Activated gamma-delta T cell treated with Interleukin-2 at 50 U/mL for 16 hours (primary cell): ENCODE data around the gene SETBP1.

Experiments
- DNase-seq: peaks from one replicate; pipeline ENCODE4 v3.0.0-alpha.2; 2020

Gene SETBP1

DNA sequence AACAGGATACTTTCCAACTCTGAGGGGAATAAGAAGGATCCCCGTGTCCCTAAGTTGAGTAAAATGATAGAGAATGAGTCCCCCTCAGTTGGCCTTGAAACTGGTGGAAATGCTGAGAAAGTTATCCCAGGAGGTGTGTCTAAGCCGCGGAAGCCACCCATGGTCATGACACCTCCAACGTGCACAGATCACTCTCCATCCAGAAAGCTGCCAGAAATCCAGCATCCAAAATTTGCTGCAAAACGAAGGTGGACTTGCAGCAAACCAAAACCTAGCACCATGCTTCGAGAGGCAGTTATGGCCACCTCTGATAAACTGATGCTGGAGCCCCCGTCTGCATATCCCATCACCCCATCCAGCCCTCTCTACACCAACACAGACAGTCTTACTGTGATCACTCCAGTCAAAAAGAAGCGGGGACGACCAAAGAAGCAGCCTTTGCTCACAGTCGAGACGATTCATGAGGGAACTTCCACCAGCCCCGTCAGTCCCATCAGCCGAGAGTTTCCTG lies 270.1 kb downstream of the SETBP1 start:
- DNase-seq = no peak

DNA sequence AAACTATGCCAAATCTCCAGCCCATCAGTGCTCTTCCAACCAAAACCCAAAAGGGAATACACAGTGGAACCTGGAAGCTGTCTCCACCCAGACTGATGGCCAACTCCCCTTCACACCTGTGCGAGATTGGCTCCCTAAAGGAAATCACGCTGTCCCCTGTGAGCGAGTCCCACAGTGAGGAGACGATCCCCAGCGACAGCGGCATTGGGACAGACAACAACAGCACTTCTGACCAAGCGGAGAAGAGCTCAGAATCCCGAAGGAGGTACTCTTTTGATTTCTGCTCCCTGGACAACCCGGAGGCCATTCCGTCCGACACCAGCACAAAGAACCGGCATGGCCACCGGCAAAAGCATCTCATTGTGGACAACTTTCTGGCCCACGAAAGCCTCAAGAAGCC lies 271.1 kb downstream of the SETBP1 start:
- no peak for DNase-seq

DNA sequence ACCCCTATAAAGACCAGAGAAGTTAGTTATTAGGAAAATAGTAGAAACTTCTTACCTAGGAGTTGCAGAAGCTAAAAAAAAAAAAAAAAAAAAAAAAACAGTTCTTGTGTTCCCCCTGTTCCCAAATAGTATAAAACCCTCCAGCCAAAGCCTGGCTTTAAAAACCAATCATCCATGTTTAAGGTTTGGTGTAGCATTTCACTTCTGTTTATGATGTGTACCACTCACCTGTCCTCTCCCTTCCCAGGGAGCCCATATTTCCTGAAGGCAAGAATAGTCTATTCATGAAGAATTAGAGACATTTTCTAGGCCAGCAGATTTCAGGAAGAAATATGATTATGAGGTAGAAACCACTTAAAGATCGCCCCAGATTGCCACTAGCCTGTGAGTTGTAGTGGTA lies 273.6 kb downstream of the SETBP1 start:
- DNase-seq = no peak

GRCh38 chr18:44955825-44956224 lies 275.1 kb downstream of the SETBP1 start:
- no peak for DNase-seq

DNA sequence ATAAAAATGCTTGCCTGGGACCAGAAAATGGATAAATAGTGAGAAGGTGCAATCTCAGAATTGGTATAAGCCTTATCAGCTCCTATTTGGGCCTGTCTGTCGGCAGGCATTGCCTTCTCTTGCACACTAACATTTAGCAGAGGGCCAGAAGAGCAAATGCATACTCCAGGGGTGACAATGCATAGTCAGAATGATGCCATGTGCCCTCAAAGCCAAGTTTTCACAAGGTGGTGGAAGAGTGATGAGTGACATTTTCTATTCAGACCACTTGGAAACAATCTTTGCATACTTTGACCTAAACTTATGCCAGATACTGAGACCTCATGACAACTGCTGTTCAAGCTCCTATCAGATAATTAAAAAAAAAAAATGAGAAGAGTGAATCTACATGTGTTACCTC lies 276.3 kb downstream of the SETBP1 start:
- DNase-seq = no peak

- DNase-seq = no peak
Measured at GRCh38 chr18:44957461-44957860, 276.8 kb downstream of the SETBP1 start.

- no peak for DNase-seq
Measured at GRCh38 chr18:44958040-44958439, 277.4 kb downstream of the SETBP1 start.

DNA sequence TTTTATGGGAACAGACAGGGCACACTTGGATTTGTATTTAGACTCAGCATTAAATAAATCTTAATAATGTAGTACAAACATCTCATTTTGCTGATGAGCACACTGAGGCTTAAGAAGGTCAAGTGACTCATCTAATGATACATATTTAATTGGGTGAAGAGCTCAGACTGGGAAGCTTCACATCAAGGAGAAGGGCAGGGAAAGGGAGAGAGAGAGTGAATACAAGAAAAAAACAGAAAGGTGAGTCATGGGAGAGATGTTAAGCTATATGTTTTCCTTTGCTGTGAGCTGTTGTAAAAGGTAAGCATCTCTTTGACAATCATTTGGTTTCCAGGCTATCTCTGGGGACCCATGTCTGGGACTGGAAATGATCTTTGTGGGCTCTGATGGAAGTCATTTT lies 277.8 kb downstream of the SETBP1 start:
- no peak for DNase-seq

- DNase-seq = no peak
Measured at GRCh38 chr18:44959013-44959412, 278.3 kb downstream of the SETBP1 start.

- DNase-seq = no peak
Measured at GRCh38 chr18:44960580-44960979, 279.9 kb downstream of the SETBP1 start.

DNA sequence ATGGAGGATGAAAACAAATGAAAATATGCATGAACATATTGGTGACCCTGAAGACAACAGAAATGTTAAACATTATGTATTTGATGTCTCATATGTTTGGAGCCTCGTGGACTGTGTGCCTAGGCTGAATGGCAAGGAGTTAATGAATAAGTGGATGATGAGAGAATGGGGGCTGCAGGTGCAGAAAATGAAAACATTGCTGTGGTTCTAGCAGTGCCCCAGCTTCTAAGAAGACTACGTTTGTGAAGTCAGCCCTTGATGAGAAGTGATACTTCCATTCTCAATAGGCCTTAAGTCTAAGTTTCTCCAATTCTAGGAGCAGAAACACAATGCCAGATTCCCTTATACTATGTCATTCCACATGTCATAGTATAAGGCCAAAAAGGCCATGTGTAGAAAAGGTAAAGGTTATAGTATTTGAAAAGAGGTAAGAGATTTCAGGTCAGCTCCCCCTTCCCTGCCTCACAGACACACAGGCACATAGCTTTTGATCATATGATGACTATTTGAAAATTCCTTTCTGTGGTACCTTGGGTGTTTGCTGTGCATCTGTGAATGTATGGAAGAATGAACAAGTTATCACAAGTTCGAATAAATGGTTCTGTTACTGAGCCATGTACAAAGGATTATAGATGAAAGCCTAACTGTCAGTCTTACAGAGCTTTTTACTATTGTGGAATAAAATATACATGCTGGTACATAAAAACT lies 280.8 kb downstream of the SETBP1 start:
- no peak for DNase-seq

GRCh38 chr18:44967599-44967998 lies 286.9 kb downstream of the SETBP1 start:
- DNase-seq = no peak

- no peak for DNase-seq
Measured at GRCh38 chr18:44968336-44968735, 287.6 kb downstream of the SETBP1 start.

DNA sequence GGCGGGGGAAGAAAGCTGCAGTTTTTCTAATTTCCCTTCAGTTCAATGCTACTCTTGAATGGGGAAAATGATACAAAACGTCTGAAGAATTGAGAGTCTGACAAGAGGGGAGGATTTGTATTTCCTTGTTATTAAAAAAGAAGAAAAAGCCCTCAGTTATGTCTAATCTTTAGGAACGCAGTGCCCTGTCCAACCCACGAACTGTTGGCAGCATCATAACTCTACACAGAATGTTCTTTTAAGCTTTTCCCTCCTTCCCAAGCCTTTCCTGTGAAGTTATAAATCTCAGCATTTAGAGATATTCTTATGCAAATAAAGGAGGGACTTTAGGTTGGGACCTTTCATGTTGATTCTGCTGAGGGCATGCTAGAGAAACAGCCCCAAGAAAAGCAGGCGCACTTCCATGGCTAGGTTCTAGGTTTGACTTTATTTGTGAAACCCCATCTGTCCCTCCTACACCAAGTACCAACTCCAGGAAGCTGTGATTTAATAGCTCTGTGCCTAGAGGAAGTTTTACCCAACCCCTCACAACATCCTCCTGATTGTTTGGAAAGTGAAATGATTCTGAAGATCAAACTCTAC lies 288.6 kb downstream of the SETBP1 start:
- no peak for DNase-seq

- no peak for DNase-seq
Measured at GRCh38 chr18:44973282-44973681, 292.6 kb downstream of the SETBP1 start.

- DNase-seq = no peak
Measured at GRCh38 chr18:44974174-44974573, 293.5 kb downstream of the SETBP1 start.

DNA sequence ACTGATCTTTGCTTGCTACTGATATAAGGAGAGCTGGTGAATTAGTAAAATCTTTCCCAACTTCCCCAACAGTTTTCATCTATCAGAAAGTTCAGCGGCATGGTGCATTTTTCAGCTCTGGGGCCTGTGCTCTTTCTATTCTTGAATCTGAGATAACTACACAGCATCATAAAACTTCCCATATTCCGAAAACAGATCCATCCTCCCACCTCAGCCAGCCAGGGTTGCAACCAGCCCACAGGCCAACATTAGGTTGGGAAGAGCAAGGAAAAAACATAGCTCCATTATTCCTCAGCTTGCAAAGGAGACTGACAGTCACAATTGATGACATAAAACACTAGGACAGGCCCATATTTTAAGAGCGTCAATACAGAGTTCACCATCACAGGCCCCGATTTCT lies 297.2 kb downstream of the SETBP1 start:
- DNase-seq = no peak

- DNase-seq = no peak
Measured at GRCh38 chr18:44979748-44980147, 299.1 kb downstream of the SETBP1 start.

- DNase-seq = no peak
Measured at GRCh38 chr18:44981121-44981520, 300.4 kb downstream of the SETBP1 start.

GRCh38 chr18:44986933-44987332 lies 306.2 kb downstream of the SETBP1 start:
- no peak for DNase-seq

DNA sequence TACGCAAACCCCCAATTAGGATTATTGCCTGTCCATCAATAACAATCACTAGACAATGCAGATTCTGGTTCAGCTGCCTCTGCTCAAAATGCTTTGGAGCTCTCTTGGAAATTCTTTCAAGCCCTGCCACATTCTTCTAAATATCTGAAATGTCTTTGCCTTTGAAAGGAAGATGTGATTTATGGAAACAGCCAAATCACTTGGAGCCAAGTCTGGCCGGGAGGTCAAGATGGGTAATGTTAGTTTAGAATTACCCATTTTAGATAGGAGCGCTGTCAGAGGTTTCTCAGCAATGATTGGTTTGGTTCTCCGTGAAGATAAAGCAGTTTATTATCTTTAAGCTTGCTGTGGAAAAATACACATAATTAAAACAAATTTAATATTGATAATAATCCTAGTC lies 306.7 kb downstream of the SETBP1 start:
- no peak for DNase-seq

- DNase-seq = no peak
Measured at GRCh38 chr18:44988821-44989587, 308.3 kb downstream of the SETBP1 start.

GRCh38 chr18:44996261-44996660 lies 315.6 kb downstream of the SETBP1 start:
- DNase-seq = no peak

DNA sequence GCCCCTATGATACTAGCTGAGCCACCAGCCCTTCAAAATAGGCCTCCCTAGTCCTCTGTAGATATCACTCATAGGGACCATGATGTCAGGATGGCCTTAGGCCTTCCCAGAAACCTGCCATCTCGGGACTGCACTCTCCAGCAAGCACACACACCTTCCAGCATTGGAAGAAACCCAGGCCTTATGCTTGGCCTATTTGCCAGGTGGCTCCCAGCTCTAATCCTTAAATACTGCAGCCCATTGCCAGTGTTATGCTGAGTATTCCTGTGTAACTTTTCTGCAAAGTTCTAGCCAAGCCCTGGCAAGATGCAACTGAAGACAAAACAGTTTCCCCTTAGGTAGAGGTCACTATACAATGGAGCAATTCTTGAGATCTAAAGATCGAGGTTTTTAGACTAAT lies 316.5 kb downstream of the SETBP1 start:
- DNase-seq = no peak
